Dedifferentiated amniotic fluid mesenchymal stem cell (primary cell): Measurements from ENCODE around the gene MAP2.

ENCODE experiments used
- DNase-seq: peaks from one replicate; pipeline ENCODE4 v3.0.0-alpha.2; 2016; ENCODE audit errors: extremely low spot score

Gene MAP2

GRCh38 chr2:209423562-209424198 lies at the start of gene MAP2:
Gene MAP2 (plus strand): TSS chr2:209424047. CDS start chr2:209653171, 229,124 bp downstream.
- peak; percentile 76 for DNase-seq

DNA sequence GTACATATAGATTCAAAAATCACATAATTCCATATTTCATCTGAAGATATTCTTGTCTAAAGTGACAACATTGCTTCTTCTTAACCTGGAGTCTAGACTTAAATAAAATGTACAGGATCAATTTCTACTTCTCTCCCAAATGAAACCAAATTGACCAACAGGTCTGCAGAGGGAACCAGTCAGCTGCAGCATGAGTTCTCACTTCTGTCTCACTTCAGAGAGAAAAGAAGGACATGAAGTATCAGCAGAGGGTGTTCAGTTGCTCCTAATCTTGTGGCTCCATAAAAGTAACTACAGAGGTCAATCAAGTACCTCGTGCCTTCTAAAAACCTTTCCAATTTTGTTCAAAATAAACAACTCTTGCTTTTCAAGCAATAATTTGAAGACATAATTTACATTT lies 47.2 kb upstream of the MAP2 start:
- DNase-seq = no peak

DNA sequence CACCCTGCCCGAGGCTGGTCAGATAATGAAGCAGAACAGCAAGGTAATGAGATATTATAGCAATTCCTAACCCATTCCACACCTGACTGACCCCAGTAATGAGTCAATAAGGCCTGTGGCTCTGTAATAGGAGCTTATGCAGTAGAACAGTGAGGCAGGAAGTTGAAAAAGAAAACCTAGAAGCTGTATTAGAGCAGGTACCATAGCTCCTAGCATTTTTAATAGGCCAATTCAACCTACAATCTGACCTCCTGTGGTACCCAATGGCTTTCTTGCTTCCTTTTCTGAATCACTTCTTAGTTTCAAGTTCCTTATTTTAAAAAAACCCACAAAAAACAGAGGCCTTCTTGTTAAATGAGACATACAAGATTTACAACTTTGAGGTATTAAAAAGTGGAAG lies 43.6 kb upstream of the MAP2 start:
- DNase-seq = no peak

DNA sequence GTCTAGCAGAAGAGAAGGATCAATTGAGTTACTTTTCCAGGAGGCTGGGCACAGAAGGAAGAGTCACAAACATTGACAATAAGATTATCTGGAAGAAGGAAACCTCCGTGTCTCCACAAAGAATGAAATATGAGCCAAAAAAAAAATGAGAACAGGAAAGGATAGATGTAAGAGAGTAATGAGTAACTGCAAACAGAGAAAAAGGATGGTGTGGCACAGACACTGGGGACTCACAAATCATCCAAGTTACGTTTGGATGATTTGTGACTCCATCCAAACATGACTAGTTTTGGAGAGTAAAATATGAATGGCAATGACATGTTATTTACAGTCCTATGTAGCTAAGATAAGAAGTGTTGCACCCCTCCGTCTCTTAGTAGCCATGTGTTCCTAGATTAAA lies 42.8 kb upstream of the MAP2 start:
- DNase-seq = no peak

GRCh38 chr2:209382775-209383174 lies 41.1 kb upstream of the MAP2 start:
- no peak for DNase-seq

- no peak for DNase-seq
These were observed 40.6 kb upstream of the MAP2 start for GRCh38 chr2:209383212-209383611.

- DNase-seq = no peak
These were observed 36.5 kb upstream of the MAP2 start for GRCh38 chr2:209387389-209387788.

DNA sequence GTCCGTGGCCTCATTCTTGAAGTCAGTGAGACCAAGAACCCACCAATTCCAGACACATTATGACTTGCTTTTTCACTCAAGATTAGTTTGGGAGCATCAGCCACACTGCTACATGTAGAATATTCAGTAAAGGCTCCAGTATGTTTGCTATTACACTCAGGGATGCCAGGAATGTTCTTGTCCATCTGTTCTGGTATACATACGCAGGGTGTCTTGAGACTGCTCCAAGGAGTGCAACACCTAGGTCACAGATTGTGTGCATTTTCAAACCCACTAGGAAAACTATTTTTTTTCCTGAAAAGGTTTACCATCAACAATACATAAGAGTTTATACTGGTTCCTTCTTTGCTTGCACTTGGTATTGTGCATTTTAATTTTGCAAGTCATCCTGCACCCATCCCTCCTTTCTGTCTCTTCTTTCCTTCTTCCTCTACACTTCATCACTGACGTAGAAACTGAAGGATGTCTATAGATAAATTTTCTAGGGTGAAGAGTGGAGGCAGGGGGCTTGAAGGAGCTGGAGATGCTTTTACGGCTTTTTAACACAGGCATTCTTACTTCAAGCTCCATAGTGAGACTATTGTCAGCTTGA lies 35.3 kb upstream of the MAP2 start:
- DNase-seq = no peak

GRCh38 chr2:209389171-209389618 lies 34.7 kb upstream of the MAP2 start:
- DNase-seq = no peak

- no peak for DNase-seq
These were observed 33.0 kb upstream of the MAP2 start for GRCh38 chr2:209390839-209391238.

DNA sequence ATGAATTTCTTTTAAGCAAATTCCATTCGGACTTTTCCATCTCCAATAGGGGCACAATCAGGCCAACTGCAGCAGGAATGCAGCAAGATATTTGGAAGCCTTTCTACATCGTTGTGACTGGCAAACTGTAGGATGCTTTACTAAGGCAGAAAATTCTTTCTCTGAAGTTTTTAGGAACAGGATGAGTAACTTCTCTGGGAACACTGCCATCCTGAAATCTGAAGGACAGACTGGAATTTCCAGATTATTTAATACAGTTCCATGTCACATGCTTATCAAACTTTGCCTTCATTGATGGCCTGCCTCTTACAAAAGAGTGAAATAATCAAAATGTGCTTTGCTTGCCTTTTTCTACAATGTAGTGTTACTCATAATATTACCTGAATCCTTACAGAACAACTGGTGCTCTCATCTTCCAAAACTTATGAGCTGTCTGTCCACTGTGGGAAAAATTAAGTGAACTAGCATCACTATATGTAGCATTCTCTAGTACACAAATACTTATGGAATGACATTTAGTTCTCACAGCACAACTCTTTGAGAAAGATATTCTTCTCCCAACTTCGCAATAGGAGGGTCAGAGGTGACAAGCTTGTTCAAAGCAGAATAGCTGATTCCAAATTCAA lies 32.0 kb upstream of the MAP2 start:
- peak; percentile 18 for DNase-seq

DNA sequence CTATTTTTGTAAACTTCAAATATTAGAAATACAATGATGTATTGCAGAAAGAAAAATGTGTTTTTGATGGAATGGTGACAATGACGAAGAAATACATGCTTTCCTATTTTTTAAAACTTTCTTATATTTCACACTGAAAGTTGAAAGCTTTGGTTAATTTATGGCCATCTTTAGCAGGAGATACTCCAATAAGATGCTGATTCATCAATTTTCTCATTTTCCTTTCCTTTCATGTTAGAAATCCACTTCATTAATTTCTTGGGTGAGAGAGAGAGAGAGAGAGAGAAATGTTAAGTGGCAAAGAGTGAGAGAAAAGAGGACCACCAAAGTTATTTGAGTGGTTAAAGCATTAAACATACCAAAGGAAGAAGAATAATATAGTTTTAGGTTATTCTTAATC lies 28.6 kb upstream of the MAP2 start:
- no peak for DNase-seq

DNA sequence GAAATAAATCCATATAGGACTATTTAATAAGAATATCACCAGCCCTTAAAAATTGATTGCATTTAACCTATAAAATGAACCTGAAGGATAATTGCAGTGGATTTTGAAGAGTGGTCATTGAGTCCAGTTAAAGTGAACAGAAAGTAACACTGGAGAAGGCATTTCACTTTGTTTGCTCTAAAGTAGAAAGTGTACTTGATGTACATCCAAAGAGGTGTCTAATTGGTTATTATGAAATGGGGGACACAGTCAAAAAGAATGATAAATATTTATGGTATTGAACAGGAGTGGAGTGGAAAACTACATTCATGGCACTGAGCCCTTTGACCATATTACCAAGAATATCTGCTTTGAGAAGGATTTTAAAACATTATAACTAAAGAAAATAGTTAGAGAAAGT lies 28.2 kb upstream of the MAP2 start:
- no peak for DNase-seq

GRCh38 chr2:209398463-209398862 lies 25.4 kb upstream of the MAP2 start:
- no peak for DNase-seq

GRCh38 chr2:209401788-209402187 lies 22.1 kb upstream of the MAP2 start:
- no peak for DNase-seq

DNA sequence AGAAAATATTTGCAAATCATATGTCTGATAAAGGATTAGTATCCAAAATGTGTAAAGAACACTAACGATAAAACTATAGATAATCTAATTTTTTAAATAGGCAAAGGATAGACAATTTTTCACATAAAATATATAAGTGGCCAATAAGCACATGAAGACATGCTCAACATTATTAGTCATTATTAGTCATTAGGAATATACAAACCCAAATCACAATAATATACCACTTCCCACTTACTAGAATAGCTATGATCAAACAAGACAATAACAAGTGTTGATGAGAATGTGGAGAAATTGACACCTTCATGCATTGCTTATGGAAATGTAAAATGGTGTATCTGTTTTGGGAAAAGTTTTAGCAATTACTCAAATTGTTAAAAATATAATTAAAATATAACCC lies 12.6 kb upstream of the MAP2 start:
- DNase-seq = no peak

DNA sequence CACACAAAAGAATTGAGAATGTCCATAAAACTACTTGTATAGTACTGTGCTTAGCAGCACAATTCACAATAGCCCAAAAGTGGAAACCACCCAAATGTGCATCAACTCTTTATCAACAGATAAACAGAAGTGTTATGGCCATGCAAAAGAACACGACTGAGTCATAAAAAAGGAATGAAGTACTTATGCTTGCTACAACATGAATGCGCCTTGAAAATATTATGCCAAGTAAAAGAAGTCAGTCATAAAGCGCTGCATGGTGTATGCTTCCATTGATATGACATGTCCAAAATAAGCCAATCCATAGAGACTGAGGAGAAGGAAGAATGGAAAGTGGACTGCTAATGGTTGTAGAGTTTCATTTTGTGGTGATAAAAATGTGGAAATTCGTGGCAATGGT lies 12.1 kb upstream of the MAP2 start:
- no peak for DNase-seq

DNA sequence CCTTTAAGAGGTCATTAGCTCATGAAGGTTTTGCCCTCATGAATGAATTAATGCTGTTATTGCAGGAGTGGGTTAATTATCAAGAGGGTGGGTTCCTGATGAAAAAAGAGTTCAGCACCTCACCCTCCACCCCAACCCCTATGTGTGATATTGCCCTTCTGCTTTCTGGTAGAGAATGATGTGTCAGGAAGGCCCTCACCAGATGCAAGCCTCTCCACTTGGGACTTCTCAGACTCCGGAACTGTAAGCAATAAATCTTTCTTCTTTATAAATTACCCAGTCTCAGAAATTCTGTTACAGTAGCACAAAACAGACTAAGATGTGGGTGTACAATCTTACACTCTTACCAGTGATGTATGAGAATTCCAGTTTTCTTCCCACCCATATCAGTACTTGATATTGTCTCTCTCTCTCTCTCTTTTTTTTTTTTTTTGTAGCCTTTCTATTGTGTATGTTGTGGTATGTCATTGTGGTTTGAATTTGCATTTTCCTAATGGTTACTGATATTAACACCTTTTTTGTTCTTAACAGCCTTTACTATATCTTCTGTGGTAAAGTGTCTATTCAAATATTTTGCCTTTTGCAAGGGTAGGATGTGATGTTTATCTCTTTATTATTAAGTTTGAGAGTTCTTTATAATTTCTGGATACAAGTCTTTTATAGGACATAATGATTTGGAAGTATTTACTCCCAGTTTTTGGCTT lies 10.4 kb upstream of the MAP2 start:
- no peak for DNase-seq

- no peak for DNase-seq
These were observed 6.9 kb upstream of the MAP2 start for GRCh38 chr2:209416913-209417312.

DNA sequence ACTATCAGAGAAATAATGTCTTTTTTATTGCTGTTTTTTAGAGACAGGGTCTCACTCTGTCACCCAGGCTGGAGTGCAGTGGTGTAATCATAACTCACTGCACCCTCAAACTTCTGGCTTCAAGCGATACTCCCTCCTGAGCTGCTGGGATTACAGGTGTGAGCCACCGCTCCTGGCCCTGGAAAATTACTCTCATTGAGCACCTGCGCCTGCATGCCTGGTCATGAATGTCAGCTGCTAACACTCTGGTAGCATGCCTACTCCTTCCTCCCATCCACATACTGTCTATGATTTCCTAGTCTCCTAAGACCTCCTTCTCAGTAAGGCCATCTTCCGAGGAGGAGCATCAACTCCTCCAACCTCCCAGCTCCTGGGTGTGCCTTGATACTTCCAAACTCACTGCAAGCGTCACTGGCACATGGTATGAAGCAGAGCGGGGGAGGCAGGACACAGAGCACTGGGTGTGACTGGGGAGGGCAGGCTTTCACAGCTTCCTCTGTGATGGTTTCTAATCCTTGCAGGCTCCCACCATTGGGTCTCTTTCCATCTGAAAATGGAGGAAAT lies 1.6 kb upstream of the MAP2 start:
- no peak for DNase-seq

GRCh38 chr2:209424199-209424701 lies 403 bp downstream of the MAP2 start:
- no peak for DNase-seq

DNA sequence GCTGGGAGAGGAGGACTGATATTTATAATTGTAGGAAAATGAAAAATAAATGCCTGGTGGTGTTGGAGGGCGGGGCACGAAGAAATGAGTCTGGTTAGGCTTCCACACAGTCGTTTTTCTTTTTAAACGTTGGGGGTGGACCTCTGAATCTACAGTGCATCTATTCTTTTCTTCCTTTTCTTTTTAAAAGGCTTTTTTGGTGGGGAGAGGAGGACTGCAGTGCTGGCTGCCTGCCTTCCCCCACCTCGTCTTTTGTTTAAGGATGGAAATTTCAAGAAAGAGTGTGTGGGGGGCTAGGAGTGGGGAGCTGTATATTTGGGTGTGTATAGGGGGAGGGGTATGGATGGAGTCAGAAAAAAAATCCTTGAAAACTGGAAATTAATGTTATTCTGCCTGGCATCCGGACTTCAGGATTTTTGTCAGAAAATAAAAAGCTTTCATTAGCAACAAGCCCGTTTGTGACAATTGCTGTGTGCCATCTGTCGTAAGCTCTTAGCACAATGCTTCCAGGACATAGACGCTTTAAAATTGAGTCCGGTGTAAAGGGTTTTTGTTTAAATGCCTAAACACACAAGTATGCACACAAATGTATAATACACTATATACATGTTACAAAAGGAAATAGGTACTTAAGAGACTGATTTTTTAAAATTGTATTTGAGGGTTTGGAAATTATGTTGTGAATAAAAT lies 1.1 kb downstream of the MAP2 start:
- no peak for DNase-seq
